Articular chondrocyte of knee joint (primary cell): ENCODE results near the gene LCN6. TPM values are rescaled to one million over a fixed set of nuclear protein-coding genes. Genes with fewer than 3 reads are reported as not detected.

Source experiments
- small RNA-seq: library from RNA; depleted of rRNA; stranded (forward); fragments of <200 nt; gene quantifications from one replicate; pipeline ENCODE3, GENCODE V24; 2012
- total RNA-seq: library from RNA; depleted of rRNA; stranded (reverse); fragments of >200 nt; gene quantifications from 2 replicates; pipeline ENCODE4 v1.2.3, GENCODE V29; 2012

LCN6 gene
- total RNA-seq = not detected in 2 replicates

GRCh38 chr9:136748201-136748600 lies at the start of gene LCN6:
LCN6 (minus strand) TSS chr9:136748525; CDS start chr9:136748483, 42 bp downstream.

GRCh38 chr9:136796238-136796774 lies 48.0 kb upstream of the LCN6 start, which contains the start of gene CCDC183:
CCDC183 (plus strand) TSS chr9:136796338; CDS start chr9:136796398, 60 bp downstream.

GRCh38 chr9:136790640-136791515 lies 42.6 kb upstream of the LCN6 start, which contains the start of gene TMEM141:
TMEM141 (plus strand) TSS chr9:136791344; CDS start chr9:136791371, 27 bp downstream.

GRCh38 chr9:136764301-136764891 lies 16.1 kb upstream of the LCN6 start, which contains the start of gene LCN15:
LCN15 (minus strand) TSS chr9:136764518; CDS start chr9:136764488, 30 bp downstream.

GRCh38 chr9:136742591-136743391 lies 5.5 kb downstream of the LCN6 start, which contains the start of gene LCN10:
LCN10 (minus strand) TSS chr9:136742940; CDS start chr9:136742903, 37 bp downstream.

GRCh38 chr9:136711751-136712689 lies 36.3 kb downstream of the LCN6 start, which contains the start of gene DIPK1B:
DIPK1B (plus strand) TSS chr9:136712572; CDS start chr9:136712666, 94 bp downstream.

Small RNAs within 50 kb of the gene (small RNA-seq; reads per million reads assigned to genes)
- not detected for gene ATP6V1G1P3
- not detected for gene MIR6722

Other genes starting within 250 kb of the LCN6 start
- gene NOTCH1, start 202.5 kb downstream of the LCN6 start, total RNA-seq = 11.3 and 11.6 TPM in 2 replicates
- gene EGFL7, start 85.6 kb downstream of the LCN6 start, total RNA-seq = 7.1 and 9.2 TPM in 2 replicates
- gene AGPAT2, start 61.1 kb downstream of the LCN6 start, total RNA-seq = 28.5 and 34.9 TPM in 2 replicates
- gene DIPK1B, start 36.0 kb downstream of the LCN6 start, total RNA-seq = 0.13 and 0.65 TPM in 2 replicates
- gene LCN10, start 5.6 kb downstream of the LCN6 start, total RNA-seq = not detected in 2 replicates
- gene LCN8, start 9.7 kb upstream of the LCN6 start, total RNA-seq = not detected in 2 replicates
- not detected in 2 replicates for gene LCN15, start 16.0 kb upstream of the LCN6 start, total RNA-seq
- 37.4 and 42.7 TPM in 2 replicates for gene TMEM141, start 42.8 kb upstream of the LCN6 start, total RNA-seq
- 0.26 and 0.32 TPM in 2 replicates for gene CCDC183, start 47.8 kb upstream of the LCN6 start, total RNA-seq
- 41.4 and 60.4 TPM in 2 replicates for gene RABL6, start 59.4 kb upstream of the LCN6 start, total RNA-seq
- 0.65 TPM in 2 replicates for gene AJM1, start 94.0 kb upstream of the LCN6 start, total RNA-seq
- gene PHPT1, start 100.9 kb upstream of the LCN6 start, total RNA-seq = 49.9 and 50.8 TPM in 2 replicates
- 0.39 and 0.76 TPM in 2 replicates for gene MAMDC4, start 103.8 kb upstream of the LCN6 start, total RNA-seq
- 237 and 265 TPM in 2 replicates for gene EDF1, start 117.8 kb upstream of the LCN6 start, total RNA-seq
- 6.3 and 9.2 TPM in 2 replicates for gene TRAF2, start 138.0 kb upstream of the LCN6 start, total RNA-seq
- gene FBXW5, start 196.2 kb upstream of the LCN6 start, total RNA-seq = 109 and 113 TPM in 2 replicates
- gene C8G, start 196.7 kb upstream of the LCN6 start, total RNA-seq = 0.39 and 0.54 TPM in 2 replicates
- not detected in 2 replicates for gene LCN12, start 203.7 kb upstream of the LCN6 start, total RNA-seq
- 0.65 and 5.1 TPM in 2 replicates for gene PTGDS, start 229.0 kb upstream of the LCN6 start, total RNA-seq
- gene LCNL1, start 234.5 kb upstream of the LCN6 start, total RNA-seq = 0.11 and 0.65 TPM in 2 replicates
- gene PAXX, start 243.9 kb upstream of the LCN6 start, total RNA-seq = 12.1 and 12.8 TPM in 2 replicates
- 16.0 and 16.6 TPM in 2 replicates for gene CLIC3, start 248.0 kb upstream of the LCN6 start, total RNA-seq